HepG2 (cell line): ENCODE data around the gene SALL2. TPM values are rescaled to one million over a fixed set of nuclear protein-coding genes. Genes with fewer than 3 reads are reported as not detected.
A peak's percentile ranks its signal among the peaks of the same experiment; 100 is the strongest.

Experiments
- AFF4 ChIP-seq: sonication (generic); formaldehyde crosslinking; IDR thresholded peaks from 2 replicates; pipeline ENCODE4 v1.4.0; 2020; ENCODE audit warnings: missing genetic modification reagents
- ARID2 ChIP-seq: sonication (generic); formaldehyde crosslinking; IDR thresholded peaks from 2 replicates; pipeline ENCODE4 v1.8.1; 2022; ENCODE audit warnings: mild to moderate bottlenecking, missing genetic modification reagents, borderline replicate concordance
- ARNT ChIP-seq: fragments of 450-650 bp; IDR thresholded peaks from 2 replicates; pipeline ENCODE4 v1.6.1; 2017
- CBX1 ChIP-seq: IDR thresholded peaks from one replicate; pipeline ENCODE4 v1.6.1; 2016; ENCODE audit warnings: antibody characterized with exemption, low read depth
- CENPT ChIP-seq: sonication (generic); formaldehyde crosslinking; IDR thresholded peaks from 2 replicates; pipeline ENCODE4 v1.8.0; 2022; ENCODE audit warnings: low read depth, mild to moderate bottlenecking, moderate library complexity, missing genetic modification reagents
- FOXJ3 ChIP-seq: sonication (generic); formaldehyde crosslinking; IDR thresholded peaks from 2 replicates; pipeline ENCODE4 v1.4.0; 2020; ENCODE audit warnings: missing genetic modification reagents, mild to moderate bottlenecking, borderline replicate concordance
- ISX ChIP-seq: sonication (generic); formaldehyde crosslinking; conservative IDR thresholded peaks from 2 replicates; pipeline ENCODE4 v1.5.0; 2020; ENCODE audit warnings: missing genetic modification reagents
- JUN ChIP-seq: sonication (generic); formaldehyde crosslinking; IDR thresholded peaks from 2 replicates; pipeline ENCODE4 v1.4.0; 2020; ENCODE audit warnings: mild to moderate bottlenecking, missing genetic modification reagents
- KDM4B ChIP-seq: sonication (generic); formaldehyde crosslinking; IDR thresholded peaks from 2 replicates; pipeline ENCODE4 v1.4.0; 2020; ENCODE audit warnings: missing genetic modification reagents
- MED13 ChIP-seq: sonication (generic); formaldehyde crosslinking; IDR thresholded peaks from 2 replicates; pipeline ENCODE4 v1.5.0; 2020; ENCODE audit warnings: missing genetic modification reagents
- MTF1 ChIP-seq: sonication (generic); formaldehyde crosslinking; IDR thresholded peaks from 2 replicates; pipeline ENCODE4 v1.5.0; 2020; ENCODE audit warnings: missing genetic modification reagents
- PLRG1 ChIP-seq: fragments of 450-650 bp; conservative IDR thresholded peaks from 2 replicates; pipeline ENCODE4 v1.6.1; 2016
- PPARG ChIP-seq: conservative IDR thresholded peaks from 2 replicates; pipeline ENCODE4 v1.6.1; 2016; ENCODE audit warnings: missing biosample characterization, missing genetic modification reagents
- RAD21 ChIP-seq: fragments of 450-650 bp; formaldehyde crosslinking; IDR thresholded peaks from 2 replicates; pipeline ENCODE4 v1.5.0; 2020; ENCODE audit warnings: mild to moderate bottlenecking
- RAD51 ChIP-seq: fragments of 450-650 bp; IDR thresholded peaks from 2 replicates; pipeline ENCODE4 v1.6.1; 2016; ENCODE audit warnings: borderline replicate concordance
- SALL2 ChIP-seq: sonication (generic); formaldehyde crosslinking; IDR thresholded peaks from 2 replicates; pipeline ENCODE4 v1.8.1; 2023; ENCODE audit warnings: mild to moderate bottlenecking, missing genetic modification reagents, inconsistent platforms
- TMF1 ChIP-seq: sonication (generic); formaldehyde crosslinking; IDR thresholded peaks from 2 replicates; pipeline ENCODE4 v1.8.1; 2022; ENCODE audit warnings: low read depth, missing genetic modification reagents
- TRIM24 ChIP-seq: sonication (generic); formaldehyde crosslinking; IDR thresholded peaks from 2 replicates; pipeline ENCODE4 v1.8.0; 2022; ENCODE audit warnings: mild to moderate bottlenecking, missing genetic modification reagents
- ZNF160 ChIP-seq: sonication (generic); formaldehyde crosslinking; IDR thresholded peaks from 2 replicates; pipeline ENCODE4 v1.8.0; 2022; ENCODE audit warnings: mild to moderate bottlenecking, inconsistent platforms, missing genetic modification reagents
- ZNF205 ChIP-seq: IDR thresholded peaks from 2 replicates; pipeline ENCODE4 v1.6.1; 2018; ENCODE audit warnings: missing biosample characterization, missing genetic modification reagents
- ZNF430 ChIP-seq: sonication (generic); formaldehyde crosslinking; IDR thresholded peaks from 2 replicates; pipeline ENCODE4 v1.9.0; 2021; ENCODE audit warnings: mild to moderate bottlenecking, missing genetic modification reagents
- ZNF451 ChIP-seq: sonication (generic); formaldehyde crosslinking; IDR thresholded peaks from 2 replicates; pipeline ENCODE4 v1.5.0; 2020; ENCODE audit warnings: mild to moderate bottlenecking, missing genetic modification reagents
- ZNF546 ChIP-seq: sonication (generic); formaldehyde crosslinking; conservative IDR thresholded peaks from 2 replicates; pipeline ENCODE4 v1.8.1; 2023; ENCODE audit warnings: mild to moderate bottlenecking, missing genetic modification reagents
- ZNF746 ChIP-seq: sonication (generic); formaldehyde crosslinking; IDR thresholded peaks from 2 replicates; pipeline ENCODE4 v1.8.0; 2022; ENCODE audit warnings: mild to moderate bottlenecking, missing genetic modification reagents
- ZNF775 ChIP-seq: sonication (generic); formaldehyde crosslinking; IDR thresholded peaks from 2 replicates; pipeline ENCODE4 v1.4.0; 2020; ENCODE audit warnings: missing genetic modification reagents, mild to moderate bottlenecking, moderate library complexity, borderline replicate concordance
- ZNF878 ChIP-seq: sonication (generic); formaldehyde crosslinking; IDR thresholded peaks from 2 replicates; pipeline ENCODE4 v1.8.1; 2023; ENCODE audit warnings: mild to moderate bottlenecking, missing genetic modification reagents, moderate library complexity
- polyA plus RNA-seq, 8 experiments: library from polyadenylated mRNA; depleted of rRNA in 3 of 8; stranded (reverse) in 7 of 8; unstranded in 1 of 8; fragments of >200 nt; fragmentation: Illumina TruSeq in 4 of 8; extraction: Trizol in 4 of 8; gene quantifications; 2 replicates each; pipeline versions ENCODE4 v1.2.1 to v1.2.3, GENCODE V29; 2011 to 2016; ENCODE audit warnings: low read depth in 4 of 8, missing spikeins in 1 of 8, mixed read lengths in 1 of 8; ENCODE audit not compliant: insufficient read depth in 1 of 8
- total RNA-seq, 5 experiments: library from RNA; depleted of rRNA; stranded (reverse); fragments of >200 nt; fragmentation: Illumina TruSeq; extraction: Trizol; gene quantifications; 2 replicates each; pipeline ENCODE4 v1.2.3, GENCODE V29; 2016; ENCODE audit warnings: low read depth in 1 of 5
- TF ChIP-seq, protein P1 (sequence below), 2 experiments: IDR thresholded peaks; 2 replicates each; pipeline ENCODE4 v1.6.1; 2011 to 2012; ENCODE audit warnings: low read length in 2 of 2, borderline replicate concordance in 1 of 2, low read depth in 1 of 2, mild to moderate bottlenecking in 1 of 2, moderate library complexity in 1 of 2

SALL2 gene
- total and polyA plus RNA-seq, 2 of the 13 experiments (the other 11 are each of a cell fraction or from before 2014, with no cell fraction given): 4.9 to 5.8 TPM

GRCh38 chr14:21525962-21526671 is at the start of gene SALL2 (continued):
- TF ChIP-seq FOXJ3 (CRISPR knock-in tag): no peak
- peak; percentile 76; the same call in 1 of the 2 replicates for TF ChIP-seq ZNF746 (CRISPR knock-in tag)
- TF ChIP-seq ZNF205 (CRISPR knock-in tag): no peak
- TF ChIP-seq ZNF160 (CRISPR knock-in tag): no peak
- TF ChIP-seq ISX (CRISPR knock-in tag): no peak
- no peak for TF ChIP-seq RAD51
- TF ChIP-seq SALL2 (CRISPR knock-in tag): no peak; the same call in 1 of the 2 replicates
- TF ChIP-seq TMF1 (CRISPR knock-in tag): 0 out of 2 replicates have a peak, but pooled peaks have one; percentile 15
- no peak for TF ChIP-seq JUN (CRISPR knock-in tag)
- no peak for TF ChIP-seq MTF1 (CRISPR knock-in tag)
- no peak for TF ChIP-seq ZNF451 (CRISPR knock-in tag)
- TF ChIP-seq PLRG1: no peak
- TF ChIP-seq ARID2 (CRISPR knock-in tag): no peak
- TF ChIP-seq, protein P1, sequence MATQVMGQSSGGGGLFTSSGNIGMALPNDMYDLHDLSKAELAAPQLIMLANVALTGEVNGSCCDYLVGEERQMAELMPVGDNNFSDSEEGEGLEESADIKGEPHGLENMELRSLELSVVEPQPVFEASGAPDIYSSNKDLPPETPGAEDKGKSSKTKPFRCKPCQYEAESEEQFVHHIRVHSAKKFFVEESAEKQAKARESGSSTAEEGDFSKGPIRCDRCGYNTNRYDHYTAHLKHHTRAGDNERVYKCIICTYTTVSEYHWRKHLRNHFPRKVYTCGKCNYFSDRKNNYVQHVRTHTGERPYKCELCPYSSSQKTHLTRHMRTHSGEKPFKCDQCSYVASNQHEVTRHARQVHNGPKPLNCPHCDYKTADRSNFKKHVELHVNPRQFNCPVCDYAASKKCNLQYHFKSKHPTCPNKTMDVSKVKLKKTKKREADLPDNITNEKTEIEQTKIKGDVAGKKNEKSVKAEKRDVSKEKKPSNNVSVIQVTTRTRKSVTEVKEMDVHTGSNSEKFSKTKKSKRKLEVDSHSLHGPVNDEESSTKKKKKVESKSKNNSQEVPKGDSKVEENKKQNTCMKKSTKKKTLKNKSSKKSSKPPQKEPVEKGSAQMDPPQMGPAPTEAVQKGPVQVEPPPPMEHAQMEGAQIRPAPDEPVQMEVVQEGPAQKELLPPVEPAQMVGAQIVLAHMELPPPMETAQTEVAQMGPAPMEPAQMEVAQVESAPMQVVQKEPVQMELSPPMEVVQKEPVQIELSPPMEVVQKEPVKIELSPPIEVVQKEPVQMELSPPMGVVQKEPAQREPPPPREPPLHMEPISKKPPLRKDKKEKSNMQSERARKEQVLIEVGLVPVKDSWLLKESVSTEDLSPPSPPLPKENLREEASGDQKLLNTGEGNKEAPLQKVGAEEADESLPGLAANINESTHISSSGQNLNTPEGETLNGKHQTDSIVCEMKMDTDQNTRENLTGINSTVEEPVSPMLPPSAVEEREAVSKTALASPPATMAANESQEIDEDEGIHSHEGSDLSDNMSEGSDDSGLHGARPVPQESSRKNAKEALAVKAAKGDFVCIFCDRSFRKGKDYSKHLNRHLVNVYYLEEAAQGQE (IDR thresholded peaks at IDR 0.05; ENCODE audit: borderline replicate concordance in 1 of 2, low read depth in 1 of 2, low read length in 2 of 2): no peak
- no peak for TF ChIP-seq ZNF546
- TF ChIP-seq MED13 (CRISPR knock-in tag): no peak
- TF ChIP-seq ZNF775 (CRISPR knock-in tag): peak; percentile 98
- TF ChIP-seq ZNF878 (CRISPR knock-in tag): no peak
- TF ChIP-seq KDM4B: no peak
- TF ChIP-seq ZNF430 (CRISPR knock-in tag): no peak; the same call in 1 of the 2 replicates
- TF ChIP-seq PPARG (CRISPR knock-in tag): no peak
- TF ChIP-seq ARNT: no peak
- no peak for TF ChIP-seq TRIM24 (CRISPR knock-in tag)
- TF ChIP-seq CENPT (CRISPR knock-in tag): no peak
- TF ChIP-seq CBX1: no peak
- TF ChIP-seq AFF4 (CRISPR knock-in tag): no peak
- TF ChIP-seq RAD21 (CRISPR knock-in tag): no peak
